Measurements from ENCODE around the gene USP9X.
"Not testable (repeated sequence)": the region's sequence is repeated elsewhere in the genome, so short reads cannot be mapped to it uniquely, and the experiment has no call there.

USP9X gene

DNA sequence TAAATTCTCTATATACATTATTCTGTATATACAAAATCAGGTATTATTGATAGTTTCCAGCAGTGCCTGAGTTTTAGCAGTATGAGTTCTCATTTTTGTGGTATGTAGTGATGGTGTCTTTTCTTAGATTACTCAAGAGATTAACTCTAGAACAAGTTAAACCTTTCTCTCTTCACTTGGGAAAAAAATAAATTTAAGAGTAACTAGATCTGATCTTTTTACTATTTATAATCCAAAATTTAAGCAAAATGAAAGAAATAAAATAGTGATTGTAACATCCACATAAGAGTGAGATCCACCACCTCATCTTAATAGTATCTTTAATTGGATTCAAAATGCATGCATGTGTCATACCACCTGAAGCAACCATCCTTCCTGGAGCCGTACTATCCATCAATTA lies 124.6 kb downstream of the USP9X start:
- DNase-seq, result no peak

DNA sequence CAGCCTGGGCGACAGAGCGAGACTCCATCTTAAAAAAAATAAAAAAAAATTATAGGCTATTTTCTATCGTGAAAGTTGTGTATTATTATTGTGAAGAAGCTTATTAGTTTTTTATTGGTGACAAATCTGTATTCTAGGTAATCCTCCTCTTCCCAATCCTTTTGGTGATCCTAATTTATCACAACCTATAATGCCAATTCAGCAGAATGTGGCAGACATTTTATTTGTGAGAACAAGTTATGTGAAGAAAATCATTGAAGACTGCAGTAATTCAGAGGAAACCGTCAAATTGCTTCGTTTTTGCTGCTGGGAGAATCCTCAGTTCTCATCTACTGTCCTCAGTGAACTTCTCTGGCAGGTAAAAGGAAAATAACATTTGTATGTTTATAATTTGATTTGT lies 139.4 kb downstream of the USP9X start:
- no peak for DNase-seq

- DNase-seq, result no peak
These were observed 148.7 kb downstream of the USP9X start for GRCh38 chrX:41233988-41234387.

- not testable (repeated sequence) for DNase-seq
These were observed 149.2 kb downstream of the USP9X start for GRCh38 chrX:41234471-41234870.

DNA sequence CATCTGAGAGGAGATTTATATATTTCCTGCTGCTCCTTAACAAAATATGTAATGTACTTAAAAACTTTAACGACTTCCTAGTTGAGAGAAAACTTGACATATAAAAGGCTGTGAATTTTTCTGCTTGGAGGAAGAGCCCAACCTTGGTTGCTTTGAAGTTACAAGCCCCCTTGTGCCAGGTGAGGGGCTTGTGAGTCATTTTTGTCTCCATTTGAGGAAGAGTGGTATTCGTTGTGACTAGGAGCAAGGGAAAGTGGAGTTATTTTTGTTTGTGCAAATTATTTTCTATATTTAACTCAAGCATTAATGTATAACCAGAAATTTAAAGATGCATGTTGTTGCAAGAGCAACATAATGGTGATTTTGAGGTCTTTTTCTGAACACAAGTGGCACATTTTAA lies 149.7 kb downstream of the USP9X start:
- no peak for DNase-seq

DNA sequence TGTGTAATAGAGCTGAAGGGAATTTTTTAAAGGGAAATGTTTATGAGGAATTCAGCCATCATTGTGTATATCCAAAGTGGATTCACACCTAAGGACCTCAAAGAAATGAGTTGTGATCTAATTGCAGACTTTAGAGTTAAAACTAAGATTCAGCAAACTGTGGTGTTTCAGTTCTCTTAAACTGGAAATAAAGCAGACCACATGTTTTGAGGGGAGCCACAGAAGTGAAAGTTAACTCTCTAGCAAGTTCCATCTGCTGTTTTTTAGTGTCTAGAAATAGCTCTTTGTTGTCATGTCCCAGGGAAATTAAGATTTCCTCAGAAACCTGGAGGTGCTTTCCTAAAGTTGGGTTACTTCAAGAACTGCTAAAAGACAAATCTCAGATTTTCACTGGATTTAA lies 151.4 kb downstream of the USP9X start:
- no peak for DNase-seq

GRCh38 chrX:41240509-41240908 lies 155.3 kb downstream of the USP9X start:
- no peak for DNase-seq

DNA sequence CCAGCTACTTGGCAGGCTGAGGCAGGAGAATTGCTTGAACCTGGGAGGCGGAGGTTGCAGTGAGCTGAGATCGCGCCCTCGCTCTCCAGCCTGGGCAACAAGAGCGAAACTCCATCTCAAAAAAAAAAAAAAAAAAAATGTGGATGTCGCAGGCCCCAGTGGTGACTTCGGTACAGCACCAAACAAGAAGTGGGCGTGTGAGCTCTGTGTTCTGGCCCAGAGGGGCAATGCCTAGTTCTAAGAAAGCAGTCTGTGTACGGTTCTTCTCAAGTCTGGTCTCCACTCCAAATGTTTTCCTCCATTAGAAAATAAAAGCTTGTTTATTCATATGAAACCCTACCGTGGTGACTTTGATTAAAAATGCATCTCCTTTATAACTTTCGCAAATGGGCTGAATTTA lies 156.7 kb downstream of the USP9X start:
- DNase-seq, result no peak

DNA sequence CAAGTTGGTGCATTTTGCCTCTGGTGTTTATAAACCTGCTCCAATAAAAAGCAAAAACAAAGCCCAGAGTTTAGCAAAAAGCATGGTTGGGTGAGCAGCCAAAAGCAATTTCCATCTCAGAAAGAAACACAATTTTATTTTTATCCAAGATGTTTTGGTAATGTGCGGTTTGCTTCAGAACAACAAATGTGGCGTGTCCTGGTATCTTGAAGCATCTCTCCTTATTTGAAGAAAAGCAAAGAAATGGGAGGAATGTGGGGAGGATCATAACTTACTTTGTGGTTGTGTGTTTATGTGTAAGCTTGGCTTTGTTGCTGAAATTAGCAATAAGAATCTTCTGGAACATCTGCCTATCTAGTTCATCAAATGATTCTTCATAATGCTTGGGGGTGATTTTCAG lies 160.4 kb downstream of the USP9X start:
- DNase-seq, result no peak

- no peak for DNase-seq
These were observed 165.6 kb downstream of the USP9X start for GRCh38 chrX:41250867-41251266.

DNA sequence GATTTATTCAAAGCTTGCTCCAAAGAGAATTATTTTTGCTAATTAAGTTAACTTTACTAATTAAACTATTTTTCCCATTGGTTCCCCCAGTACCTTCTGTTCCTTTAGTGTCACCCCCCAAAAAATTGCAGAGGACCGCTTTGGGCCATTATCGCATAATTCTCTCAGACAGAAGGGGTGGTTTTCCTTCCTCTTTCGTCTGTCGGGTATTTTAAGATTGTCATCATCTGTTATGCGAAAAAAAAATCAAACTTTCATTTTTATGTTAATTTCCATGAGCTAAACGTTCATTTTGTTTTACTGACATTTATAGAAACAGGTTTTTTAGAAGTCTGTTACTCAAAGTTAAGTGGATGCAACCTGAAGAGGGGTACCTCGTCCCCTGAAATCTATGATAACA lies 172.6 kb downstream of the USP9X start:
- DNase-seq, result peak; percentile 27

DNA sequence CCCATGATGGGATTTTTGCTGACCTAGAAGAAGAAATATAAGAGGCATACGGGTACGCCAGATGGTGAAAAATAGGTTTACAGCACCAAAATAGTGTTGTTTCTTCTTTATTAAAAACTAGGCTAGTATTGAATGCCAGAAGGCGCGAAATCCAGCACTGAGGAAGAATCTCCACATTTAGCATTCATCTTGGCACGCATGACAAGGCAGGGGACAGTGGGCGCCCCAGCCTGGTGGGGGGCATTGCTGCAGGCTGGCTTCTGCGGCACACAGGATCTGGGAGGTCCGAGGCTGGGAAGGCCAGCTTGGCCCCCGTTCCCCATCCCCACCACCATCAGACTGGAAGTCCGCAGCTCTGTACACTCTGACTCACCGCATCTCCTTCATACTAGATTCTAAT lies 173.0 kb downstream of the USP9X start:
- DNase-seq, result no peak

DNA sequence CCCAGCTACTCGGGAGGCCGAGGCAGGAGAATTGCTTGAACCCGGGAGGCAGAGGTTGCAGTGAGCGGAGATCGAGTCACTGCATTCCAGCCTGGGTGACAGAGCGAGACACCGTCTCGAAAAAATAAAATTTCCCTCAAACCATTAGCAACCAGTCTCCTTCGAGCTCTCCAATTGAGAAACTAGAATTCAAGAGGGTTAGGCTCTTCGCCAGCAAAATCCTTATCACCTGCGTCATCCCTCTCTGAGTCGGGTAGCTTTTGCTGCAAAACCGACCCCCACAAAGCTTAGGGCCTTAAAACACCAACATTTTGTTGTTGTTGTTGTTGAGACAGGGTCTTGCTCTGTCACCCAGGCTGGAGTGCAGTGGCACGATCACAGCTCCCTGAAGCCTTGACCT lies 173.6 kb downstream of the USP9X start:
- DNase-seq, result no peak

DNA sequence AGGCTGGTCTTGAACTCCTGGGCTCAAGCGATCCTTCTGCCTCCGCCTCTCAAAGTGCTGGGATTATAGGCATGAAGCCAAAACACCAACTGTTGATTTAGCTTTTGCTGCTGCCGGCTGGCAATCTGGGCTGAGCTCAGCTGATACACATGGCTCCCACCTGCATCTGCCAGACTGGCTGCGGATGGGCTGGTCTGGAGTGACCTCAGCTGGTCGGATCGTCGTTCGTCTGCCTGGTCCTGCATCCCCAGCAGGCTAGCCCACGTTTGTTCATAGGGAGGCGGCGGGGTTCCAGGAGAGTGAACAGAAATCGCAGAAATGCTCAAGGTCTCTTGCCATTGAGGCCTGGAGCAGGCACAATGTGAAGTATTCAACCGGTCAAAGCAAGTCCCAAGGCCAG lies 174.3 kb downstream of the USP9X start:
- DNase-seq, result no peak

DNA sequence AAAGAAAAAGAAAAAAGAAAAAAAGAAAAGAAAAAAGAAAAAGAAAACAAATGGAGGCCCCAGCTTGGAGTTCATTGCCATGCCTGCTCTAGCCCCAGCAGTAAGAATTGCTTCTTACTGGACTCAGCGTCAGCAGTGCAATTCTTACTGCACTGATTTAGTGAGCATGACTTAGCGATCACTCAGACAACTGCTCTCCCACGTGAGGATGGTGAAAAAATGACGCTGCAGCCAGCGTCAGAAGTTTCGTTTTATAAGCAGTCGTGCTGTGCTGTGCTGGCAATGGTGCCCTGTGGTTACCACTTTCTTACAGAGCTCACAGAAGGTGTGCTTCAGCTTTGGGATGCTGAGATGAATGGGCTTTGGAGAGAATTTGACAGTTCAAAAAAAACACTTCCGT lies 180.4 kb downstream of the USP9X start:
- no peak for DNase-seq

GRCh38 chrX:41273638-41274037 lies 188.4 kb downstream of the USP9X start:
- no peak for DNase-seq

- DNase-seq, result peak; percentile 33
These were observed 190.7 kb downstream of the USP9X start for GRCh38 chrX:41275661-41276609.

GRCh38 chrX:41276661-41277506 lies 191.6 kb downstream of the USP9X start:
- no peak for DNase-seq

- not testable (repeated sequence) for DNase-seq
These were observed 197.1 kb downstream of the USP9X start for GRCh38 chrX:41282307-41282706.

DNA sequence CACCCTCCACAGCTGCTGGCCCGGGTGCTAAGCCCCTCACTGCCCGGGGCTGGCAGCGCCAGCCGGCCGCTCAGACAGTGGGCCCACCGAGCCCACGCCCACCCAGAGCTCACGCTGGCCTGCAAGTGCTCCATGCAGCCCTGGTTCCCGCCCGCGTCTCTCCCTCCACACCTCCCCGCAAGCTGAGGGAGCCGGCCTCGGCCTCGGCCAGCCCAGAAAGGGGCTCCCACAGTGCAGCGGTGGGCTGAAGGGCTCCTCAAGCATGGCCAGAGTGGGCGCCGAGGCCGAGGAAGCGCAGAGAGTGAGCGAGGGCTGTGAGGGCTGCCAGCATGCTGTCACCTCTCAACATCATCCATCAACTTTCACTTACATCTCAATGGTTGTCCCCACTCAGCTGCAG lies 200.7 kb downstream of the USP9X start:
- DNase-seq, result not testable (repeated sequence)
